Lung (tissue), 12 donors: ENCODE data around the gene CLEC4A. TPM values are rescaled to one million over a fixed set of nuclear protein-coding genes. Genes with fewer than 3 reads are reported as not detected.
A peak's percentile ranks its signal among the peaks of the same experiment; 100 is the strongest.
"Not testable (repeated sequence)": the region's sequence is repeated elsewhere in the genome, so short reads cannot be mapped to it uniquely, and the experiment has no call there.

Experiments used
- ATAC-seq: fragments of 200-7000 bp; cut with Tn5 transposase; one replicate; pipeline ENCODE4 v1.9.1; 2020; ENCODE audit warnings: moderate number of reproducible peaks; ENCODE audit not compliant: insufficient read depth, low FRiP score
- DNase-seq, 3 donors: peaks; one replicate each; pipeline ENCODE4 v3.0.0-alpha.2; 2013 to 2017
- H3K27ac ChIP-seq, 2 donors: one replicate each; pipeline ENCODE4 v1.5.1; 2013; ENCODE audit warnings: mild to moderate bottlenecking in 2 of 2, moderate library complexity in 2 of 2, control low read depth in 1 of 2, inconsistent platforms in 1 of 2, low read depth in 1 of 2, low read length in 1 of 2
- H3K27me3 ChIP-seq, 3 donors: one replicate each; pipeline ENCODE4 v1.5.1; 2013; ENCODE audit warnings: low read length in 2 of 3; ENCODE audit not compliant: control insufficient read depth in 3 of 3, insufficient read depth in 3 of 3
- H3K36me3 ChIP-seq, 4 donors: one replicate each; pipeline ENCODE4 v1.5.1; 2013; ENCODE audit warnings: low read length in 4 of 4, mild to moderate bottlenecking in 1 of 4, moderate library complexity in 1 of 4; ENCODE audit not compliant: control insufficient read depth in 4 of 4, insufficient read depth in 4 of 4
- H3K4me1 ChIP-seq, 5 donors: one replicate each; pipeline ENCODE4 v1.5.1; 2013; ENCODE audit warnings: low read length in 5 of 5, mild to moderate bottlenecking in 2 of 5, moderate library complexity in 1 of 5; ENCODE audit not compliant: control insufficient read depth in 5 of 5, insufficient read depth in 5 of 5
- H3K4me3 ChIP-seq: one replicate; pipeline ENCODE4 v1.5.1; 2013; ENCODE audit warnings: mild to moderate bottlenecking, control low read depth, moderate library complexity
- H3K9ac ChIP-seq, 2 donors: one replicate each; pipeline ENCODE4 v1.5.1; 2013; ENCODE audit warnings: low read length in 2 of 2, control low read depth in 1 of 2; ENCODE audit not compliant: insufficient read depth in 1 of 2
- H3K9me3 ChIP-seq, 4 donors: one replicate each; pipeline ENCODE4 v1.5.1; 2013; ENCODE audit warnings: low read length in 3 of 4, mild to moderate bottlenecking in 1 of 4, moderate library complexity in 1 of 4; ENCODE audit not compliant: control insufficient read depth in 4 of 4, insufficient read depth in 3 of 4
- CTCF ChIP-seq: IDR thresholded peaks from 2 replicates; pipeline ENCODE4 v1.5.1; 2012; ENCODE audit warnings: mild to moderate bottlenecking; ENCODE audit errors: control extremely low read depth, extremely low read depth
- WGBS, 2 donors: extraction: QIAGEN DNeasy Blood & Tissue Kit; methylation state at CpG; one replicate each; pipeline ENCODE4 v1.1.7; 2013; 5-methylcytosine and 5-hydroxymethylcytosine counted together
- polyA plus RNA-seq, 2 donors: library from polyadenylated mRNA; stranded (reverse); fragments of 200-250 nt; gene quantifications; one replicate each; pipeline ENCODE4 v1.2.1, GENCODE V29; 2013
- total RNA-seq, 2 donors: library from RNA; depleted of rRNA in 1 of 2; stranded (reverse); fragments of >200 nt in 1 of 2; gene quantifications; one replicate each; pipeline ENCODE4 v1.2.1, GENCODE V29; 2014 to 2021
- donor health status: control.
- donor health status: control.
- donor health status: Bipolar disorder and iron deficiency.
- donor health status: healthy.
- donor health status: DM: yes; HTN: yes; CAD: no.

CLEC4A gene
- total and polyA plus RNA-seq, 4 donors, result 4.2 to 32.8 (median 9.8) TPM

GRCh38 chr12:8179989-8180585, 56.7 kb downstream of the CLEC4A start:
- Histone ChIP-seq H3K27ac (peak overlapping the region; percentile 17 to 60), H3K4me3 (peak overlapping the region; percentile 36)
- H3K27me3 ChIP-seq, H3K9me3 ChIP-seq, ATAC-seq, H3K36me3 ChIP-seq, H3K9ac ChIP-seq, H3K4me1 ChIP-seq: not testable (repeated sequence)
- peak; percentile 17 for TF ChIP-seq CTCF
- peak; percentile 61 to 79 (median 65) for DNase-seq
- 1% methylated on average over 31 to 43 of the region's 43 CpGs for WGBS, 2 donors

- H3K4me1 ChIP-seq, H3K27ac ChIP-seq, H3K4me3 ChIP-seq, H3K9me3 ChIP-seq, H3K36me3 ChIP-seq, H3K9ac ChIP-seq, DNase-seq, ATAC-seq, H3K27me3 ChIP-seq: not testable (repeated sequence)
These were observed 57.9 kb downstream of the CLEC4A start for GRCh38 chr12:8181271-8181670.

- H3K4me3 ChIP-seq, H3K27me3 ChIP-seq, DNase-seq, H3K9ac ChIP-seq, ATAC-seq, H3K9me3 ChIP-seq, H3K4me1 ChIP-seq, H3K36me3 ChIP-seq, H3K27ac ChIP-seq: not testable (repeated sequence)
- WGBS, 2 donors, result 97 to 98% methylated on average over 7 of the region's 7 CpGs
These were observed 59.5 kb downstream of the CLEC4A start for GRCh38 chr12:8182923-8183322.

GRCh38 chr12:8183346-8183745, 59.9 kb downstream of the CLEC4A start:
- 97% methylated on average over 20 to 22 of the region's 23 CpGs for WGBS, 2 donors
- H3K9me3 ChIP-seq, H3K27ac ChIP-seq, H3K4me1 ChIP-seq, H3K27me3 ChIP-seq, H3K9ac ChIP-seq, ATAC-seq, H3K4me3 ChIP-seq, DNase-seq, H3K36me3 ChIP-seq: not testable (repeated sequence)

GRCh38 chr12:8184206-8184605, 60.8 kb downstream of the CLEC4A start:
- H3K36me3 ChIP-seq, H3K27ac ChIP-seq, H3K9me3 ChIP-seq, H3K9ac ChIP-seq, H3K4me3 ChIP-seq, DNase-seq, ATAC-seq, H3K27me3 ChIP-seq, H3K4me1 ChIP-seq: not testable (repeated sequence)
- 94% methylated on average over 27 of the region's 28 CpGs; no CpG with 5 or more reads in 1 of the 2 donors for WGBS, 2 donors

GRCh38 chr12:8188088-8188487, 64.7 kb downstream of the CLEC4A start:
- H3K9ac ChIP-seq, DNase-seq, H3K4me1 ChIP-seq, H3K36me3 ChIP-seq, ATAC-seq, H3K9me3 ChIP-seq, H3K27ac ChIP-seq, H3K27me3 ChIP-seq, H3K4me3 ChIP-seq: not testable (repeated sequence)
- WGBS, 2 donors, result 89 to 93% methylated on average over 2 of the region's 2 CpGs
